RWPE1 (cell line): ENCODE results near the gene GAD1.
A peak's percentile ranks its signal among the peaks of the same experiment; 100 is the strongest.

Experiments
- CTCF ChIA-PET: fragments of 350-600 bp; sonication (Branson Sonifier 250); formaldehyde crosslinking; extraction: SDS; loops from one replicate; lab custom pipeline; 2021; lab: Yijun Ruan, JAX
- POLR2A ChIA-PET: fragments of 400-600 bp; formaldehyde crosslinking; extraction: SDS; loops from one replicate; lab custom pipeline; 2020; ENCODE audit warnings: antibody characterized with exemption; ENCODE audit not compliant: low non-redundant PET; lab: Yijun Ruan, JAX
- DNase-seq: peaks from one replicate; pipeline ENCODE4 v3.0.0; 2012; ENCODE audit warnings: low spot score
- H3K27ac ChIP-seq: fragments of 450-650 bp; 2 replicates; pipeline ENCODE4 v1.5.1; 2017
- CTCF ChIP-seq: fragments of 450-650 bp; conservative IDR thresholded peaks from 2 replicates; pipeline ENCODE4 v1.5.1; 2017; ENCODE audit warnings: low read depth, mild to moderate bottlenecking

Gene GAD1

DNA sequence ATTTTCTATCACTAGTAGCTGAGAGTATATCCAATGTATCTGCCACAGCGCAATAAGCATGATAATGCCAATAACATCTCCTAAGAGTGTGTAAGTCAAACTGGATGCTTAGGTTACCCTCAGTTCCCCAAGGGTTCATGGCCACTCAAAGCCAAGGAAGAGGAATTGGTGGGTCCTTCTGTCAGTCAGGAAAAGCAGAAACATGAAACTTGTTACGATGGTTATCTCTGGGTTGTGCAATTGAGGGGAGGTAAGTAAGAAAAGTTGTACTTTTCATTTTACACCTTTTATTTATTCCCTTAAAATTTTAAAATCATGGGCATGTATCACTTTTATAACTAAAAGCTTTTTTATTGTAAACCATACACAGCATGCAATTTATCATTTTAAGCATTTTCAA lies 10.1 kb upstream of the GAD1 start:
- ChIA-PET POLR2A (no interaction called here), CTCF (no interaction called here)

GRCh38 chr2:170812710-170813600 lies 3.7 kb upstream of the GAD1 start:
- peak; percentile 74 for TF ChIP-seq CTCF
- ChIA-PET POLR2A (no interaction called here), CTCF (interaction anchor here (0.5 to 3.6 kb wide), 20 partner anchors 15 to 992 kb away, joined by 3 to 18 read pairs (median 4); no protein-coding TSS in a partner anchor)
- DNase-seq = peak; percentile 65
- H3K27ac ChIP-seq = no peak overlapping the region

More for the DNA sequence above, 10.1 kb upstream of the GAD1 start:
- no peak for DNase-seq
- H3K27ac ChIP-seq = no peak overlapping the region
- TF ChIP-seq CTCF = no peak

DNA sequence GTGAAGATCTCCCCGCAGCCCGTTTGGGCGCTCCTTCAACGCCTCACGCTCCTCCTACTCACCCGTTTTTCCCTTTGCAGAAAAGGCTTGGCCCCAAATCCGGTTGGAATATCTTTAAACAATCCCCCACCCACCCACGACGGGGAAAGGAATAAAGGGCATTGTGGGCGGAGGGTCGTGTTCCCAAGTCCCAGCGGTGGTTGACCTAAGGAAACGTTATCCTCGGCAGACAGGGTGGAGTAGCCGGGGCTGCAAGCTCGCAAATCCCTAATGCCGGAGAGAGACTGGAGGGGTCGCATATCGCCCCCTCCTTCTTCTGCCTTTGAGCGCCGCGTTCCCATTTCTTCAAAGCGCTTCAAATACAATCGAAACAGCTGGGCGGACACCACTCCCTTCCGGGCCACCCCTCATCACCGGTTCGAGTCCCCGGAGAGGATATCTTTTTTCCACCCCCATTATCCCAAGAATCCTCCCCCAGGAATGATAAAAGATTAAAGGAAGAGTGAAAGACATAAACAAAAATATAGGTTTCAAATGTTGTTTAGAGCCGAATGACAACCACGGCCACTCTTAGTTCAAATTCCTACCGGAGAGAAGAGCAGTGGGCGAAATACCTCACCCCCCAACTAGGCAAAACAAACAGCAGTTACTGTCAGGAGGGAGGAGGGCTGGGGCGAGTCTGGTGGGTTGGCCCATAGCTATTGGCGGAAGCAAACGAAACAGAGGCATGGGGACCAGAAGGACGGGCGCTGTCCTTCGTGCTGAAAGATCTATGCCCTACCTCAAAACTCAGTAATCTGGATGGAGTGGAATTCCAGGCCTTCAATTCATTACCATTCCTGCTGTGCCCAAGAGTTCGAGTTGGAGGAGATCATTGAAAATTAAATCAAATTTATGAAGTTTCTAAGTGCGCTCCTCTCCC lies 2.8 kb upstream of the GAD1 start:
- peak; percentile 48 for DNase-seq
- TF ChIP-seq CTCF = no peak
- no peak overlapping the region for H3K27ac ChIP-seq
- CTCF ChIA-PET = interaction anchor here (0.6 to 3.6 kb wide), 14 partner anchors 43 to 993 kb away, joined by 3 to 18 read pairs (median 4); no protein-coding TSS in a partner anchor
- POLR2A ChIA-PET = no interaction called here

DNA sequence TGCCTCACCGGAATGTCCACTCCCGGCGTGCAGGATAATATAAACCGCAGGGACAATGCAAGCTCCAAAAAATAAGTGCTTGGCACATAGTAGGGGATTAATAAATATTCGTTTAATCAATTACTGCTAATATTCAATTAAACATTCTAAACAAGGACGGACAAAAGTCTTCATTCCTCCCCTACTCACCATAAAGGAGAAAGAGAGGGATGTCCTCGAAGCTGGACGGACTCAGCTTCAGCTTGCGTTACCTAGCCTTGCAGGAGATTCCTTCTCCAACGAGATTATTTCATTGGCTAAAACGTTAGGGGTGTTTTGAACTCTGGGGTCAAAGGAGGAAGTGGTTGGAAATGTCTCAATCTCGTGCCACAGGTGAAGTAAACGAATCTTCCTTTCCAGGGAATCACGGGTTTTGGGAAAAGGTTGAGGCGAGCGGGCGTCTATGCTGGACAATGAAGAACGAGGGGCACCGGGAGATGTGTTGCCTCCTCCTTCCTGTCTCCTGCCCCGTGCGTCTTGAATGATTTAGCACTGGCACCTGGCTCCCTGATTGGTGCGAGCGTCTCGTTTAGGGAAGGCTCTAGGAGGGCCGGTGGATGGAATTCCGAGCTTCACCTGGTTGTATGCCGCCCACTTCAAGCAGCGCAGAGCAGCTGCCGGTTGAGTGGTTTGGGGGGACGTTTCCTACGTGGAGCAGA lies 2.0 kb upstream of the GAD1 start:
- DNase-seq = no peak
- TF ChIP-seq CTCF = no peak
- ChIA-PET POLR2A (no interaction called here), CTCF (interaction anchor here (0.9 to 2.2 kb wide), 7 partner anchors 59 to 444 kb away, joined by 3 to 12 read pairs (median 6); partner anchors contain the start of gene SP5)
- no peak overlapping the region for H3K27ac ChIP-seq

- TF ChIP-seq CTCF = no peak
- POLR2A ChIA-PET = interaction anchor here (1.2 kb wide), 1 partner anchor 15 kb away, joined by 3 read pairs; no protein-coding TSS in a partner anchor
- CTCF ChIA-PET = interaction anchor here (0.6 to 2.2 kb wide), 22 partner anchors 10 to 1696 kb away, joined by 3 to 12 read pairs (median 4); partner anchors contain the start of gene SP5
- no peak for DNase-seq
- peak overlapping the region; percentile 88 for H3K27ac ChIP-seq
These were observed 1.4 kb upstream of the GAD1 start for GRCh38 chr2:170815311-170815710.
